GM19455 (cell line): Measurements from ENCODE around the gene COA1.
"Not testable (repeated sequence)": the region's sequence is repeated elsewhere in the genome, so short reads cannot be mapped to it uniquely, and the experiment has no call there.

Source experiments
- ATAC-seq: cut with Tn5 transposase; IDR thresholded peaks from one replicate; pipeline ENCODE4 v1.9.1; 2021; ENCODE audit not compliant: unreplicated experiment

Gene COA1

DNA sequence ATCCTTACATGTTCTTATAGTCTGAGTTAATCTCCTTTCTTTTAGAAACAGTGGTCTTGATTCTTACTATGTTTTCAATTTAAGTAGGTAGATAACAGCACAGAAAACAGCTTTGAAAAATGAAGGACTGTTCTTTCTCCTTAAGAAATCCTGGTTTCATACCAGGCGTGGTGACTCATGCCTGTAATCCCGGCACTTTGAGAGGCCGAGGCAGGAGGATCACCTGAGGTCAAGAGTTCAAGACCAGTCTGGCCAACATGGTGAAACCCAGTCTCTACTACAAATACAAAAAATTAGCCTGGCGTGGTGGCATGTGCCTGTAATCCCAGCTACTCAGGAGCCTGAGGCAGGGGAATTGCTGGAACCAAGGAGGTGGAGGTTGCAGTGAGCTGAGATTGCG lies 132.9 kb downstream of the COA1 start:
- ATAC-seq: not testable (repeated sequence)

DNA sequence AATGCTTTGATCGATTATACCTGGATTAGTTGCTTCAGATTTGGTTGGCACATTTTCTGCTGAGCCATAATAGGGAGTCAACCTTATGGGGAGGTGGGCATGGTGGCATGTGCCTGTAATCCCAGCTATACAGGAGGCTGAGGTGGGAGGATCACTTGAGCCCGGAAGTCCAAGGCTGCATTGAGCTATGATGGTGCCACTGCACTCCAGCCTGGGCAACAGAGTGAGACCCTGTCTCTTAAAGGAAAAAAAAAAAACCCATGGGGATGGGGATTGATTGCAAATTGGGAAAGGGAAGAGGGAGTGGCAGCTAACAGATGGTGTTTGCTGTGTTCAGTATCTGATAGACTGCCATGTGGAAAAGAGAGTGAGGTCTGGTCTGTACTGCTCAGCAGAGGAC lies 135.3 kb downstream of the COA1 start:
- no peak for ATAC-seq

DNA sequence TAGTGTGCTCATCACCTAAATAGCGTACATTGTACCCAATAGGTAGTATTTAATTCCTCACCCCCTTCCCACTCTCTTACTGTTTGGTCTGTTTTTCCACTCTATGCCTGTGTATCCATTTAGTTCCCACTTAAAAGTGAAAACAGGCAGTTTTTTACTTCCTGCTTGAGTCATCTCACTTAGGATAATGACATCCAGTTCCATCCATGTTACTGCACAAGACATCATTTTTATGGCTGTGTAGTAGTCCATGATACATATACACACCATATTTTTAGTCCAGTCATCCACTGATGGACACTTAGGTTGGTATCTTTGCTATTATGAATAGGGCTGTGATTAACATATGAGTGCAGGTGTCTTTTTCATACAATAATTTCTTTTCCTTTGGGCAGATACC lies 136.3 kb downstream of the COA1 start:
- no peak for ATAC-seq

DNA sequence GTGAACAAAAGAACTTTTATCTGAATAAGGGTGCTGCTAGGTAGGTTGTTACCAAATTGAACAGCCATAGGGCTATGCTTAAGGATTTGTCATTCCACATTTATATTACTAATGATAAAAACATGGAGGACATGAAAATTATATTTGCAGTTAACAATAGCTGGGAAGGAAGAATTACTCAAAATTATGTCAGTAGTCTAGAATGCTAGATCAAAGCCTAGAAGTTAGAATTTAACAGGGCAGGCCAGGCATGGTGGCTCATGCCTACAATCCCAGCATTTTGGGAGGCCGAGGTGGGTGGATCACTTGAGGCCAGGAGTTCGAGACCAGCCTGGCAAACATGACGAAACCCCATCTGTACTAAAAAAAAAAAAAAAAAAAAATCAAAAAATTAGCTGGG lies 137.0 kb downstream of the COA1 start:
- ATAC-seq: no peak

DNA sequence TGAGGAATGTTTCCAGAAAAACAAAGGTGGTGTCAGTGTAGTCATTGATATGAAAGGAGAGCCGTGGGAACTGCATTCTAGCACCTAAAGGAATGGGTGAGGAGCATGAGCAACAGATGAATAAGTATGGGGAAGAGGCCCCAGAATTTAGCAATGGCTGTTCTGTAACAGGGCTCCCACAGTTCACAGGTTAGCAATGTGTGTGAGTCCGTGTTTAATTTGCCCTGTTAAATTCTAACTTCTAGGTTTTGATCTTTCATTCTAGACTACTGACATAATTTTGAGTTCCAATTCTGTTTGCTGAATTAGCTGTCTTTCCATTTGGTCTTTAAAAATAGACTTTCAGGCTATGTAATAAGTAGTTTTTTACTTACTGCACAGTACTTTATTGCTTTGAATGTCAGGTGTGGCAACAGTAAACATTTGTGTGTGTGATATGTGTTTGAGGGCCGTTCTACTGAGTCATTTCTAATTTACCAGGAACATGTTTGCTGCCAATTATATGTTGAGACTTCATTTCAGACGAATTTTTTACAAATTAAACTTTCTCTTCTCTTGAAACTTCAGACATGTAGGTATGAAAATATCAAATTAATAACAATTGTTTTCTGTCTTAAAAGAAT lies 137.7 kb downstream of the COA1 start:
- ATAC-seq: peak; percentile 14

DNA sequence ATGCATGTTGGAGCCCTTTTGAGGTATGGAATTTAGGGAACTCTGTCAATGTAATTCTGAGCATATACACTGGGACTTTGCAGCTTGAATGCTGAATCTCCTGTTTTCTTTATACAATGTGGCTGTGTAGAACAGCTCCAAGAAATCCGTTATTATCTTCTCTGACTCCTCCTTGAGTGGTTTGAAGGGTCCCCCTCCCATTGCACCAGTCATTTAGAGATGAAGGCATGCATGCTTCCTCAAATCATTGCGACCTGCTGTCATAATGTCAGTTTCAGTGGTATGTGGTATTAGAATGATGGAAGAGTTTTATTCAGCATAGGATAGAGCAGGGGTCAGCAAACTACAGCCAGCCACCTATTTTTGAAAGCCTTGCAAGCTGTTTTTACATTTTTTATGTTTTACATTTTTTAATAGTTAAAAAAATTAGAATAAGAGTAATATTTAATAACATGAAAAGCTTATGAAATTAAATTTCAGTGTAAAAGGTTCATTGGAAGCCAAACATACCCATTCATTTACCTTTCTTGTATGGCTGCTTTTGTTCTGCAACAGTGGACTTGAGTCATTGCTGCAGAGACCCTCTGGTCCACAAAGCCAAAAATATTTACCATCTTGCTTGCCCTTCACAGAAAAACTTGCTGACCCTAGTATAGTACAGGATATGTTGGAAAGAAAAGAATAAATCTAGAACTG lies 138.3 kb downstream of the COA1 start:
- ATAC-seq: peak; percentile 79

DNA sequence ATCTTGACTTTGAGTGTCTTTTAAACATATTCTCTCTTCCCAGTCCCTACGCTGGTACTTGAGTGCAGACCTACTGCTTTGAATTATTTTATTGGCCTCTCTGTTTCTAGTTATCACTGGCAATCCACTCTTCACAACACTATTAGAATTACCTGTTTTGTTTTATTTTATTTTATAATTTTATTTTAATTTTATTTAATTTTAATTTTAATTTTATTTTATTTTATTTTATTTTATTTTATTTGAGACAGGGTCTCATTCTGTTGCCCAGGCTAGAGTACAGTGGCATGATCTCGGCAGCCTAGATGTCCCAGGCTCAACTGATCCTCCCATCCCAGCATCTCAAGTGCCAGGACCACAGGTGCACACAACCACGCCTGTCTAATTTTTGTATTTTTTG lies 139.6 kb downstream of the COA1 start:
- no peak for ATAC-seq
